ACHN (cell line): ENCODE results near the gene SGCD.
"Not testable (repeated sequence)": the region's sequence is repeated elsewhere in the genome, so short reads cannot be mapped to it uniquely, and the experiment has no call there.

Experiments used
- DNase-seq: peaks from one replicate; pipeline ENCODE4 v3.0.0-alpha.2; 2015
- in situ Hi-C: cut with HindIII; loops from 2 replicates; pipeline ENCODE4 v1.10.0; 2017; ENCODE audit warnings: low sequenced_read_pairs, low pct_ligation_motif_present, low pct_unique_long_range_greater_than_20kb

Gene SGCD

GRCh38 chr5:156631005-156631404, 304.0 kb downstream of the SGCD start:
- DNase-seq, result no peak
- in situ Hi-C loops, result no loop called here

DNA sequence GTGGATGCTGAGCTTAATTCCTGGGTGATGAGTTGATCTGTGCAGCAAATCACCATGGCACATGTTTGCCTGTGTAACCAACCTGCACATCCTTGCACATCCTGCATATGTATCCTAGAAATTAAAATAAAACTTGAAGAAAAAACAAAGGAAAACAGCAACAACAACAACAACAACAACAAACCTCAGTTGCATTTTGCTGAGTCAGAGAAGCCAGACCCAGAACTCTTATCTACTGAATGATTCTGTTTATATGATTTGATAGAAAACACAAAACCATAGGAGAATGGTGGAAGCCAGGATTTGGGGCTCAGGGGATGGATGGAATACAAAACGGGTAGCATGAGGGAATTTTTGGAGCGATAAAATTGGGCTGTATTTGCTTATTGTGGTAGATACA, 307.3 kb downstream of the SGCD start:
- in situ Hi-C loops, result no loop called here

GRCh38 chr5:156640691-156641241, 313.8 kb downstream of the SGCD start:
- no peak for DNase-seq
- in situ Hi-C loops, result no loop called here

More for the DNA sequence above, 307.3 kb downstream of the SGCD start:
- DNase-seq, result no peak

DNA sequence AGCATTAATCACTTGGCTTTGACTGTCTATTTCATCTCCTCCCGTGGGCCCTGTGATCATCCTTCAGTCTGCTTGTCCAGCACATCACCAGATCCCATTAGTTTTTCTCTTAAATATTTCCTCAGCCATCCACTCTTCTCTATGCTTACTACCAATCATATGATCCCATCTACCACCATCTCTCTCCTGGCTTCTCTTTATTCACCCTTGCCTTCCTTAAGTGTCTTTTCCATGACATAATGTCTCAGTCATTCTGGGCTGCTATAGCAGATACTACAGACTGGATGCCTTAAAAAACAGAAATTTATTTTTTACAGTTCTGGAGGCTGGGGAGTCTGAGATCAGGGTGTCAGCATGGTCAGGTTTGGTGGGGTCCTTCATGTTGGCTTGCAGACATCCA, 314.7 kb downstream of the SGCD start:
- in situ Hi-C loops, result no loop called here
- DNase-seq, result no peak

DNA sequence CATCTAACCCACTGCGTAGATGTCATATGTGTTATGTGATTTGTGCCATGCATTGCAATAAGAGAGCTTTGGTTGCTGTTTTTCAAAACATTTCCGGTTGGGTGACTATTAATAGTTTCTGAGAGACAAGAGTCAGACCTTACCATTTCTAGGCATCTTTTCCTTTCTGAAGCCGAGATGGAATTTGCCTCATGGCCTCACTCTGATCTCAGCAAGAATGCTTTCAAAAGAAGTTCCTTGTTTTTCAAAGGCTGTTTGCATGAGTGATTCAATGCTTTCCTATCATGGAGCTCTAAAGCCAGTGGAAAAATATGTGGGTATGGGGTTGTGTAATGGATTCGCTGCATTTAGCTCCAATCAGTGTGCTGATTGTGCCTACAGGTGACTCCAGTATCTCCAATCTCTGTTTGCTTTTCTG, 320.1 kb downstream of the SGCD start:
- in situ Hi-C loops, result no loop called here
- DNase-seq, result no peak

DNA sequence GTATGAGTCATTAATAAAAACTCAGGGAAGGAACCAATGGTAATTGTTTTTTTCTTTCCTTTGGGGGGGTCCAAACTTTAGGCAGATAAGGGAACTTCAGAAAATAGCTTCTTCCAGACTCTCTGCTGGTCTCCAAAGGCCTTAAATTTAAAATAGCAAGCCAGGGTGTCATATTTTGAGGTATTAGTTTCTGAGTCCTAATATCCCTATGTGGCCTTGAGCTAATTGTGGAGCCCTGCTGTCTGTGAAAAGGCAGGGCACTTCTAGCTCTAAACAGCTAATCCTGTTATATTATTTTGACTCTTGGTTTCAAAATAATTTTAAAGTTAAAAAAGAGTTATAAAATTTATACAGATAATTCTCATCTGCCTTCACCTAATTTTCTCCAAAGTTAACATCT, 327.5 kb downstream of the SGCD start:
- in situ Hi-C loops, result no loop called here
- DNase-seq, result no peak

DNA sequence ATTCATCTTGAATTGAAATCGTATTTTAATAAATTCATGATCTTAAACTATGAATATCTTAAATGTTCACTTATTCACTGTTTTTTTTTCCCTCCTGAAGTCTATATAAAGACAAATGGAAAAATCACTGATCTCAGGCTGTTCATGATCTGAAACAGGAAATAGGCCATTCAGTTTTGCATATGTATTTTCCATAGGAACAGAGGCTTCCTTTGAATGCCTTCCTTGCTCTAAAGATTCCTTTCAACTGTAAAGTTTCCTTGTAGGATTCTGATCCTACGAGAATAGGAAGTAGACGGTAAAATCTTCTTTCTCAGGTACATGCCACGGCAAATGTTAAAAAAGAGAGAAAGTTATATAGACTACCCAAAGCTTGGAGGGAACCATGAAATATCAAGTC, 328.8 kb downstream of the SGCD start:
- in situ Hi-C loops, result no loop called here
- no peak for DNase-seq

GRCh38 chr5:156664832-156665231, 337.9 kb downstream of the SGCD start:
- in situ Hi-C loops, DNase-seq: not testable (repeated sequence)

GRCh38 chr5:156666686-156667085, 339.7 kb downstream of the SGCD start:
- in situ Hi-C loops, DNase-seq: not testable (repeated sequence)

- DNase-seq, result no peak
- in situ Hi-C loops, result no loop called here
Measured at GRCh38 chr5:156667616-156668015, 340.7 kb downstream of the SGCD start.

DNA sequence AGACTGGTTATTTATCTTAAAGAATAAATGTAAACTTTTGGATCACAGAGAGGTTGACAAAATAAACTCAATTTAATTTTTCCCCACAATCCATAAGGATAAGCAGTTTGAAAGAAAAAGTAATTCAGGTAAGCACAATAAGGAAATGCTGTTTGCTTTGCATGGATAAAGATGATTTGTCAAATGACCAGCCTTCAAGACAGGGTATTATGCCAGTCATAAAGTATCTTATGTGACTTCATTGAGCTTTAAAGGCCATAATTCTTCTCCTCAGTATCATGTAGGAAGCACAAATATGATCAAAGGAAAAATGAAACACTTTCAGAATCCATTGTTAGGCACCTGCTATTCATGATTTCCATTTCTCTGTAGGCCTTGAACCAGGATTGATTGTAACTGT, 342.5 kb downstream of the SGCD start:
- in situ Hi-C loops, result no loop called here
- no peak for DNase-seq

GRCh38 chr5:156670615-156671014, 343.7 kb downstream of the SGCD start:
- no peak for DNase-seq
- in situ Hi-C loops, result no loop called here

GRCh38 chr5:156675395-156675794, 348.4 kb downstream of the SGCD start:
- DNase-seq, result no peak
- in situ Hi-C loops, result no loop called here

- in situ Hi-C loops, result no loop called here
- DNase-seq, result no peak
Measured at GRCh38 chr5:156677963-156678362, 351.0 kb downstream of the SGCD start.

GRCh38 chr5:156678484-156678883, 351.5 kb downstream of the SGCD start:
- no peak for DNase-seq
- in situ Hi-C loops, result no loop called here

DNA sequence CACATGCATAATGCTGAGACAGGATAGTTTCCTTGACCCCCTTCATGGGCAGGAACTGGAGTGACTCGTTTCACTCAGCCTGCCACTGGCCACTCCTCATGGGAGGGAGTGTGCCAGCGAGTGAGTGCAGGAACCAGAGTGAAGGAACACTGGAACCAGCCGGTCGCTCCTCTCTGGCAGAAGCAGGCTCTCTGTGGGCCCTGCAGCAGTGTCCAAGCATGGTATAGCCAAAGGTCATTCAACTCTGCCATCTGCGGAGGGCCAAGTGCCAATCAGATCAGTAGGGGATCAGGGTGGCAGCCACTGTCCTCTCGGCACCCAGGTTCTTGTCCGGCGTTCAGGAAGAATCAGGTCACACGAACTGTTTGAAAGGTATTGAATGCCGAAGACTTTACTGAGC, 353.9 kb downstream of the SGCD start:
- in situ Hi-C loops, result no loop called here
- no peak for DNase-seq

- in situ Hi-C loops, result no loop called here
- DNase-seq, result no peak
Measured at GRCh38 chr5:156681265-156681664, 354.3 kb downstream of the SGCD start.

DNA sequence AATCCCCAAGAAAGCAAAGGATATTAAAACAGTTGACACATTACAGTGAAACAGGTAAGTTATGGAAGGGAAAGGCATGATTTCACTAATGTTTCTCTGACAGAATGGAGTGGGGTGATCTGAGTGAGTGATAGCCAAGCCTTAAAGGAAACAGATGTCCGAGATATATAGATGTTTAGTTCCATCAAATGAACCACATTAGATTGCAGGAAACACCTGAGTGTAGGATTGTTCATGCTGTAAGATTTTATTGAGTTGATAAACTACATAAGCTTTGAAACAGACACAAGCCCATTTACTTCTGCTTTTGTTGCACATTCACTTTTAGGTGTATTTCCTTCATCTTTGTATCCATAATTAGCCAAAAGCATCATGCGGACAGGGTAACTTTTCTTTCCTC, 356.0 kb downstream of the SGCD start:
- DNase-seq, result no peak
- in situ Hi-C loops, result no loop called here

GRCh38 chr5:156683509-156683908, 356.5 kb downstream of the SGCD start:
- in situ Hi-C loops, result no loop called here
- no peak for DNase-seq

DNA sequence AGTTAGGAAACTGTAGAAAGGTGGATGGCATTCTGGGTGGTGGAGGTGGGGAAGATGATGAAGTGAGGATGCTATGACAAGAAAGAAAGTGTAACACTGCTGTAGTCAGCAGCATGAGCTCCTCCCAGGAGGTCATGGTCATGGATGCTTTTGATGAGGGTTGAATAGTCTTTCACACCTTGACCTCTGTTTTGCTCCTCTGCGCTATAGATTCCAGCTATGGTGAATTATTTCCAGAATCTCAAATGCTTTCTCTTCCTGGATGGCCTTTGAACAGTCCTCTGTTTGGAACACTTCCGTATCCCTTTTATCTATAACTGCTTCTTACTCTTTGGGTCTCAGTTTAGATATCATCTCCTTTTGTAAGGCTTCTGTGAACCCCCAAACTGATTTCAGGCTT, 357.3 kb downstream of the SGCD start:
- in situ Hi-C loops, result no loop called here
- DNase-seq, result no peak

GRCh38 chr5:156685481-156685880, 358.5 kb downstream of the SGCD start:
- no peak for DNase-seq
- in situ Hi-C loops, result no loop called here
